AG09319 (cell line): Measurements from ENCODE around the gene MARK2.

Source experiments
- DNase-seq: peaks from one replicate; pipeline ENCODE4 v3.0.0-alpha.2; 2010; ENCODE audit warnings: low read depth; ENCODE audit errors: extremely low read depth
- CTCF ChIP-seq: IDR thresholded peaks from 2 replicates; pipeline ENCODE4 v1.5.1; 2011; ENCODE audit warnings: low read depth, mild to moderate bottlenecking, inconsistent platforms, low read length, moderate library complexity

Gene MARK2

GRCh38 chr11:63911440-63911839, 72.5 kb downstream of the MARK2 start:
- no peak for DNase-seq
- TF ChIP-seq CTCF = no peak

GRCh38 chr11:63911876-63912275, 73.0 kb downstream of the MARK2 start:
- no peak for DNase-seq
- TF ChIP-seq CTCF = no peak

- no peak for DNase-seq
- no peak for TF ChIP-seq CTCF
These were observed 73.8 kb downstream of the MARK2 start for GRCh38 chr11:63912678-63913077.

GRCh38 chr11:63913866-63914830, 75.2 kb downstream of the MARK2 start:
- no peak for TF ChIP-seq CTCF
- DNase-seq = no peak

GRCh38 chr11:63914896-63915691, 76.2 kb downstream of the MARK2 start:
- DNase-seq = no peak
- no peak for TF ChIP-seq CTCF

GRCh38 chr11:63915961-63916836, 77.3 kb downstream of the MARK2 start:
- no peak for DNase-seq
- peak; percentile 71 for TF ChIP-seq CTCF
